HEK293 (cell line): ENCODE results near the gene NDUFA8.

ENCODE experiments used
- CTCF ChIA-PET: fragments of 350-600 bp; formaldehyde crosslinking; extraction: SDS; loops from one replicate; lab custom pipeline; 2021; ENCODE audit warnings: antibody characterized with exemption; lab: Yijun Ruan, JAX
- POLR2A ChIA-PET: fragments of 300-600 bp; formaldehyde crosslinking; extraction: SDS; loops from one replicate; lab custom pipeline; 2020; ENCODE audit warnings: antibody characterized with exemption, inconsistent platforms; lab: Yijun Ruan, JAX
- H3K27ac ChIP-seq: fragments of 200-500 bp; sonication (Bioruptor generic); 2 replicates; pipeline ENCODE4 v1.5.1; 2014; ENCODE audit warnings: low read depth, low read length, control low read depth, inconsistent platforms; ENCODE audit errors: extremely low read depth
- H3K36me3 ChIP-seq, 2 experiments: fragments of 200-500 bp in 1 of 2; sonication (Bioruptor generic) in 1 of 2; 1 replicate in 1 of 2; 2 replicates in 1 of 2; pipeline ENCODE4 v1.5.1; 2014 to 2017; ENCODE audit warnings: inconsistent platforms in 2 of 2, low read length in 2 of 2; ENCODE audit not compliant: control insufficient read depth in 2 of 2, insufficient read depth in 1 of 2
- H3K4me1 ChIP-seq: fragments of 200-500 bp; sonication (Bioruptor generic); 2 replicates; pipeline ENCODE4 v1.5.1; 2014; ENCODE audit warnings: mild to moderate bottlenecking, low read length, inconsistent platforms; ENCODE audit not compliant: control insufficient read depth, insufficient read depth
- H3K4me3 ChIP-seq: 2 replicates; pipeline ENCODE4 v1.5.1; 2011; ENCODE audit warnings: low read depth, mild to moderate bottlenecking, control low read depth, low read length, moderate library complexity
- H3K9me3 ChIP-seq: fragments of 200-500 bp; sonication (Bioruptor generic); 2 replicates; pipeline ENCODE4 v1.5.1; 2014; ENCODE audit warnings: low read depth, low read length, inconsistent platforms; ENCODE audit not compliant: control insufficient read depth, insufficient read depth
- BCL11B ChIP-seq: fragments of 450-650 bp; formaldehyde crosslinking; IDR thresholded peaks from 2 replicates; pipeline ENCODE4 v1.5.1; 2016; ENCODE audit warnings: low read depth, missing biosample characterization, missing genetic modification characterization
- GLIS1 ChIP-seq: fragments of 450-650 bp; formaldehyde crosslinking; IDR thresholded peaks from 2 replicates; pipeline ENCODE4 v1.5.1; 2016; ENCODE audit warnings: missing biosample characterization, missing genetic modification characterization
- IKZF3 ChIP-seq: fragments of 450-650 bp; IDR thresholded peaks from 2 replicates; pipeline ENCODE4 v1.5.0; 2018; ENCODE audit warnings: missing biosample characterization, mild to moderate bottlenecking, missing genetic modification characterization, moderate library complexity
- OSR2 ChIP-seq: fragments of 450-650 bp; formaldehyde crosslinking; IDR thresholded peaks from 2 replicates; pipeline ENCODE4 v1.5.1; 2016; ENCODE audit warnings: missing biosample characterization, missing genetic modification characterization
- SCRT2 ChIP-seq: fragments of 450-650 bp; formaldehyde crosslinking; IDR thresholded peaks from 2 replicates; pipeline ENCODE4 v1.5.1; 2016; ENCODE audit warnings: missing biosample characterization, missing genetic modification characterization
- TRIM28 ChIP-seq: IDR thresholded peaks from 2 replicates; pipeline ENCODE4 v1.6.1; 2011; ENCODE audit warnings: low read length, control low read depth, borderline replicate concordance
- ZBTB1 ChIP-seq: fragments of 450-650 bp; formaldehyde crosslinking; IDR thresholded peaks from 2 replicates; pipeline ENCODE4 v1.5.1; 2016; ENCODE audit warnings: missing biosample characterization, missing genetic modification characterization
- ZBTB17 ChIP-seq: fragments of 450-650 bp; formaldehyde crosslinking; IDR thresholded peaks from 2 replicates; pipeline ENCODE4 v1.5.1; 2016; ENCODE audit warnings: missing biosample characterization, missing genetic modification characterization
- ZBTB44 ChIP-seq: fragments of 450-650 bp; IDR thresholded peaks from 2 replicates; pipeline ENCODE4 v1.5.1; 2018; ENCODE audit warnings: missing biosample characterization, mild to moderate bottlenecking, missing genetic modification characterization
- ZFP41 ChIP-seq: fragments of 450-650 bp; formaldehyde crosslinking; IDR thresholded peaks from 2 replicates; pipeline ENCODE4 v1.5.1; 2016; ENCODE audit warnings: missing biosample characterization, missing genetic modification characterization, borderline replicate concordance
- ZIC2 ChIP-seq: fragments of 450-650 bp; formaldehyde crosslinking; IDR thresholded peaks from 2 replicates; pipeline ENCODE4 v1.5.1; 2016; ENCODE audit warnings: missing biosample characterization, missing genetic modification characterization
- ZNF121 ChIP-seq: fragments of 450-650 bp; formaldehyde crosslinking; IDR thresholded peaks from 2 replicates; pipeline ENCODE4 v1.5.1; 2016; ENCODE audit warnings: missing biosample characterization, missing genetic modification characterization
- ZNF146 ChIP-seq: fragments of 450-650 bp; formaldehyde crosslinking; IDR thresholded peaks from 2 replicates; pipeline ENCODE4 v1.5.1; 2016; ENCODE audit warnings: missing biosample characterization, missing genetic modification characterization
- ZNF18 ChIP-seq: fragments of 450-650 bp; formaldehyde crosslinking; IDR thresholded peaks from 2 replicates; pipeline ENCODE4 v1.5.1; 2016; ENCODE audit warnings: missing biosample characterization, missing genetic modification characterization
- ZNF211 ChIP-seq: fragments of 450-650 bp; formaldehyde crosslinking; IDR thresholded peaks from 2 replicates; pipeline ENCODE4 v1.5.1; 2016; ENCODE audit warnings: low read depth, missing biosample characterization, missing genetic modification characterization
- ZNF248 ChIP-seq: fragments of 450-650 bp; formaldehyde crosslinking; IDR thresholded peaks from 2 replicates; pipeline ENCODE4 v1.5.1; 2017; ENCODE audit warnings: missing biosample characterization, missing genetic modification characterization
- ZNF274 ChIP-seq, 2 experiments: fragments of 200-500 bp in 1 of 2; fragments of 450-650 bp in 1 of 2; sonication (Bioruptor generic) in 1 of 2; formaldehyde crosslinking in 1 of 2; IDR thresholded peaks; 2 replicates each; pipeline versions ENCODE4 v1.5.1 to v1.6.1; 2014 to 2016; ENCODE audit warnings: borderline replicate concordance in 1 of 2, inconsistent platforms in 1 of 2, low read length in 1 of 2, missing biosample characterization in 1 of 2, missing genetic modification characterization in 1 of 2
- ZNF366 ChIP-seq: fragments of 450-650 bp; formaldehyde crosslinking; conservative IDR thresholded peaks from 2 replicates; pipeline ENCODE4 v1.5.1; 2016; ENCODE audit warnings: missing biosample characterization, missing genetic modification characterization
- ZNF521 ChIP-seq: fragments of 450-650 bp; formaldehyde crosslinking; IDR thresholded peaks from 2 replicates; pipeline ENCODE4 v1.5.1; 2017; ENCODE audit warnings: missing biosample characterization, mild to moderate bottlenecking, missing genetic modification characterization
- ZNF558 ChIP-seq: fragments of 450-650 bp; formaldehyde crosslinking; IDR thresholded peaks from 2 replicates; pipeline ENCODE4 v1.5.1; 2016; ENCODE audit warnings: missing biosample characterization, missing genetic modification characterization
- ZNF560 ChIP-seq: fragments of 450-650 bp; formaldehyde crosslinking; IDR thresholded peaks from 2 replicates; pipeline ENCODE4 v1.5.1; 2017; ENCODE audit warnings: missing biosample characterization, missing genetic modification characterization, borderline replicate concordance
- ZNF621 ChIP-seq: fragments of 450-650 bp; formaldehyde crosslinking; IDR thresholded peaks from 2 replicates; pipeline ENCODE4 v1.5.1; 2017; ENCODE audit warnings: missing biosample characterization, missing genetic modification characterization
- ZNF837 ChIP-seq: fragments of 450-650 bp; formaldehyde crosslinking; IDR thresholded peaks from 2 replicates; pipeline ENCODE4 v1.5.1; 2016; ENCODE audit warnings: missing biosample characterization, missing genetic modification characterization

The NDUFA8 gene

GRCh38 chr9:122120316-122121071 is 39.1 kb downstream of the NDUFA8 start:
- Histone ChIP-seq H3K27ac (no peak overlapping the region), H3K4me1 (no peaks in the 10 kb centered on the region), H3K9me3 (no peaks in the 10 kb centered on the region), H3K4me3 (no peak overlapping the region), H3K36me3 (no peaks in the 10 kb centered on the region)
- TF ChIP-seq ZBTB1 (tag by site-specific recombination): no peak
- no peak for TF ChIP-seq ZNF837 (tag by site-specific recombination)
- no peak for TF ChIP-seq ZNF248
- no peak for TF ChIP-seq ZNF558
- TF ChIP-seq ZNF146 (tag by site-specific recombination): no peak
- TF ChIP-seq ZFP41 (tag by site-specific recombination): no peak
- no peak for TF ChIP-seq ZNF274 (IDR thresholded peaks at IDR 0.05; ENCODE audit: low read length)
- no peak for TF ChIP-seq ZNF274 (tag by site-specific recombination; IDR thresholded peaks at IDR 0.05; ENCODE audit: borderline replicate concordance)
- TF ChIP-seq ZNF560 (tag by site-specific recombination): no peak
- no peak for TF ChIP-seq ZBTB44 (tag by site-specific recombination)
- no peak for TF ChIP-seq SCRT2 (tag by site-specific recombination)
- TF ChIP-seq ZNF18 (tag by site-specific recombination): no peak
- TF ChIP-seq ZNF366 (tag by site-specific recombination): no peak
- TF ChIP-seq TRIM28: no peak
- no peak for TF ChIP-seq ZNF621 (tag by site-specific recombination)
- ChIA-PET CTCF (interaction anchor here (0.6 to 12.1 kb wide), 10 partner anchors 7 to 282 kb away, joined by 3 to 473 read pairs (median 5); partner anchors contain the start of gene TTLL11), POLR2A (no interaction called here)

DNA sequence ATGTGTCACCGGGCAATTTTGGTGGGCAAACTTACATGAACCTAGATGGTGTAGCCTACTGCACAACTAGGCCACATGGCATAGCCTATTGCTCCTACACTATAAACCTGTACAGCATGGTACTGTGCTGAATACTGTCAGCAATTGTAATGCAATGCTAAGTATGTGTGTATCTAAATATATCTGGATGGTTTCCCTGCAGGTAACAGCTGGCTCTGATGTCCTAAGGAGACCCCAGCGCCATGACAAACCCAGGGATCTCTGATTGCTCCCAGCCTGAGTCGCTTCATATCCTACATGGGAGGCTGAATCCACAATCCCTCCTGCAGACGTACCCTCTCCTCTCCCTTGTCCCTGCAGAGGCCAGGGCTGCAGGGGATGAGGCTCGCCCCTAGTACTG is 39.9 kb downstream of the NDUFA8 start:
- Histone ChIP-seq H3K36me3 (no peaks in the 10 kb centered on the region), H3K4me3 (no peak overlapping the region), H3K9me3 (no peaks in the 10 kb centered on the region), H3K4me1 (no peaks in the 10 kb centered on the region), H3K27ac (no peak overlapping the region)
- POLR2A ChIA-PET: no interaction called here
- TF ChIP-seq ZNF121 (tag by site-specific recombination) (no peak), BCL11B (no peak), GLIS1 (tag by site-specific recombination) (0 out of 2 replicates have a peak, but pooled peaks have one; percentile 17), ZNF521 (tag by site-specific recombination) (no peak), IKZF3 (tag by site-specific recombination) (no peak), OSR2 (no peak), ZBTB17 (tag by site-specific recombination) (no peak), ZIC2 (tag by site-specific recombination) (no peak), ZNF211 (tag by site-specific recombination) (no peak)
- CTCF ChIA-PET: interaction anchor here (0.6 to 12.1 kb wide), 8 partner anchors 8 to 336 kb away, joined by 3 to 473 read pairs (median 4); partner anchors contain the start of gene TTLL11
